Measurements from ENCODE around the gene PSMA8. TPM values are rescaled to one million over a fixed set of nuclear protein-coding genes. Genes with fewer than 3 reads are reported as not detected.
"Not testable (repeated sequence)": the region's sequence is repeated elsewhere in the genome, so short reads cannot be mapped to it uniquely, and the experiment has no call there.

The PSMA8 gene
- total RNA-seq, 1 donor from 2014 or later: 0.29 TPM

DNA sequence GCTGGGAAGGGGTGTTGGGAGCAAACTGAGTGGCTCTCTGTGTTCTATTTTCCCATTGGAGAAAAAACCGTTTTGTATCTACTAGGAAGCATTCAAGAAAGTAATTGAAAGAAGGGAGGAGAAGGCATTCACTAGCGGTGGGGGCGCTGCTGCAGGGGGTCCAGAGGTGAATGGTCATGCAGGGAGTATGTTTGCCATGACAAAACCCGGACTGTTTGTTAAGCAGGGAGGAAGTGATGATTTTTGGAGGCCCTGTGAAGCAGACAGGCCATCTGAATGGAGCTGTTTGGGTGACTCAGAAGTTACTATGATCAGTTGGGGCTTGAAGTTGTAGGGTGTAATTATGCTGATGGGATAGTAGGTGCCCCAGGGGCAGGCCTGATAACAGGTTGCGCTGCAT lies 99.5 kb downstream of the PSMA8 start:
- no peaks in the 10 kb centered on the region for H3K9me3 Mint-ChIP-seq (ENCODE audit: low read depth)
- peaks cover 17% of the 10 kb centered on the region for H3K27me3 Mint-ChIP-seq
- H3K27ac Mint-ChIP-seq: no peak overlapping the region
- TF ChIP-seq, protein P1, sequence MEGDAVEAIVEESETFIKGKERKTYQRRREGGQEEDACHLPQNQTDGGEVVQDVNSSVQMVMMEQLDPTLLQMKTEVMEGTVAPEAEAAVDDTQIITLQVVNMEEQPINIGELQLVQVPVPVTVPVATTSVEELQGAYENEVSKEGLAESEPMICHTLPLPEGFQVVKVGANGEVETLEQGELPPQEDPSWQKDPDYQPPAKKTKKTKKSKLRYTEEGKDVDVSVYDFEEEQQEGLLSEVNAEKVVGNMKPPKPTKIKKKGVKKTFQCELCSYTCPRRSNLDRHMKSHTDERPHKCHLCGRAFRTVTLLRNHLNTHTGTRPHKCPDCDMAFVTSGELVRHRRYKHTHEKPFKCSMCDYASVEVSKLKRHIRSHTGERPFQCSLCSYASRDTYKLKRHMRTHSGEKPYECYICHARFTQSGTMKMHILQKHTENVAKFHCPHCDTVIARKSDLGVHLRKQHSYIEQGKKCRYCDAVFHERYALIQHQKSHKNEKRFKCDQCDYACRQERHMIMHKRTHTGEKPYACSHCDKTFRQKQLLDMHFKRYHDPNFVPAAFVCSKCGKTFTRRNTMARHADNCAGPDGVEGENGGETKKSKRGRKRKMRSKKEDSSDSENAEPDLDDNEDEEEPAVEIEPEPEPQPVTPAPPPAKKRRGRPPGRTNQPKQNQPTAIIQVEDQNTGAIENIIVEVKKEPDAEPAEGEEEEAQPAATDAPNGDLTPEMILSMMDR (IDR thresholded peaks at IDR 0.05; ENCODE audit: unreplicated experiment): no peak
- H3K4me3 Mint-ChIP-seq (ENCODE audit: low read depth): no peak overlapping the region
- peaks cover 1% of the 10 kb centered on the region for H3K36me3 Mint-ChIP-seq (ENCODE audit: insufficient read depth)
- peaks cover 3% of the 10 kb centered on the region for H3K4me1 Mint-ChIP-seq (ENCODE audit: low read depth)
- DNase-seq (ENCODE audit: low spot score, unreplicated experiment): no peak

DNA sequence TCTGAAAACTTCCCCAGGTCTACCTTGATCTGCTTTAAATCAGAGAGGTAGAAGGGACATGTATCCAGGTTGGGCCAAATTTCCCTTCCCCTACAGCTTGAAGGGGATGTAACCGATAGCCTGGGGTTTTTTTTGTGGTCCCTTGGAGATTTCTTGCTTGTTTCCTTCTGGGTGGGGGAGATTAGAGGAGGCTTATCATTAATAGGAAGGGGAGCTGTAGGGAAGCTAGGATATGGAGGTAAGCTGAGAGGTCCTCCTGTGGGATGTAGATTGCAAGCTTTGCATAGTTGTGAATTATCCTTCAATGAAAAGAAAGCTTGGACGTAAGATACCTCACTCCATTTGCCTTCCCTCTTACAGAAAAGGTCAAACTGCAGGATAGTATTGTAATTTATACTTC lies 103.7 kb downstream of the PSMA8 start:
- H3K36me3 Mint-ChIP-seq (ENCODE audit: insufficient read depth); H3K4me1 Mint-ChIP-seq (ENCODE audit: low read depth); DNase-seq (ENCODE audit: low spot score, unreplicated experiment); H3K4me3 Mint-ChIP-seq (ENCODE audit: low read depth); H3K27ac Mint-ChIP-seq; H3K27me3 Mint-ChIP-seq; H3K9me3 Mint-ChIP-seq (ENCODE audit: low read depth): not testable (repeated sequence)

DNA sequence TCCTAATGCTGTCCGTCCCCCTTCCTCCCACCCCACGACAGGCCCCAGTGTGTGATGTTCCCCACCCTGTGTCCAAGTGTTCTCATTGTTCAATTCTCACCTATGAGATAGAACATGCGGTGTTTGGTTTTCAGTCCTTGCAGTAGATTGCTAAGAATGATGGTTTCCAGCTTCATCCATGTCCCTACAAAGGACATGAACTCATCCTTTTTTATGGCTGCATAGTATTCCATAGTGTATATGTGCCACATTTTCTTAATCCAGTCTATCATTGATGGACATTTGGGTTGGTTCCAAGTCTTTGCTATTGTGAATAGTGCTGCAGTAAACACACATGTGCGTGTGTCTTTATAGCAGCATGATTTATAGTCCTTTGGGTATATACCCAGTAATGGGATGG lies 105.0 kb downstream of the PSMA8 start:
- DNase-seq (ENCODE audit: low spot score, unreplicated experiment); H3K4me1 Mint-ChIP-seq (ENCODE audit: low read depth): not testable (repeated sequence)
- peaks cover 14% of the 10 kb centered on the region for H3K9me3 Mint-ChIP-seq (ENCODE audit: low read depth)

DNA sequence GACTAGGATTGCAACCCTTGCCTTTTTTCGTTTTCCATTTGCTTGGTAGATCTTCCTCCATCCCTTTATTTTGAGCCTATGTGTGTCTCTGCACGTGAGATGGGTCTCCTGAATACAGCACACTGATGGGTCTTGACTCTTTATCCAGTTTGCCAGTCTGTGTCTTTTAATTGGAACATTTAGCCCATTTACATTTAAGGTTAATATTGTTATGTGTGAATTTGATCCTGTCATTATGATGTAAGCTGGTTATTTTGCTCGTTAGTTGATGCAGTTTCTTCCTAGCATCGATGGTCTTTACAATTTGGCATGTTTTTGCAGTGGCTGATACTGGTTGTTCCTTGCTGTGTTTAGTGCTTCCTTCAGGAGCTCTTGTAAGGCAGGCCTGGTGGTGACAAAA lies 108.7 kb downstream of the PSMA8 start:
- DNase-seq (ENCODE audit: low spot score, unreplicated experiment); H3K4me3 Mint-ChIP-seq (ENCODE audit: low read depth); H3K27ac Mint-ChIP-seq; H3K36me3 Mint-ChIP-seq (ENCODE audit: insufficient read depth); H3K27me3 Mint-ChIP-seq; H3K4me1 Mint-ChIP-seq (ENCODE audit: low read depth): not testable (repeated sequence)
- H3K9me3 Mint-ChIP-seq (ENCODE audit: low read depth): peaks cover 28% of the 10 kb centered on the region

More for the DNA sequence above, 105.0 kb downstream of the PSMA8 start:
- not testable (repeated sequence) for H3K36me3 Mint-ChIP-seq (ENCODE audit: insufficient read depth); H3K27me3 Mint-ChIP-seq; H3K27ac Mint-ChIP-seq; H3K4me3 Mint-ChIP-seq (ENCODE audit: low read depth)

Other genes with a start within 250 kb of the PSMA8 start
- 84.4 and 88.2 TPM in 2 replicates for gene SS18, start 43.3 kb upstream of the PSMA8 start, total RNA-seq
- gene TAF4B, start 92.6 kb downstream of the PSMA8 start, total RNA-seq: 1.8 and 2.2 TPM in 2 replicates

Data from progenitor cell of endocrine pancreas (in vitro differentiated cells).